Activated T-cell treated with anti-CD3 and anti-CD28 coated beads, Interleukin-2, amount 50 U/mL, for 4 hours (primary cell): ENCODE data around the gene PRTFDC1. TPM values are rescaled to one million over a fixed set of nuclear protein-coding genes. Genes with fewer than 3 reads are reported as not detected.

ENCODE experiments used
- ATAC-seq, 2 donors: fragments of 200-7000 bp; cut with Tn5 transposase; one replicate each; pipeline ENCODE4 v1.10.0; 2021
- DNase-seq: peaks from one replicate; pipeline ENCODE4 v3.0.0-alpha.2; 2020
- H3K27me3 Mint-ChIP-seq: one replicate; pipeline ENCODE4 v1.8.0; 2021; ENCODE audit warnings: low read depth, mixed read lengths
- H3K36me3 Mint-ChIP-seq: one replicate; pipeline ENCODE4 v1.8.0; 2022; ENCODE audit warnings: mixed read lengths; ENCODE audit not compliant: insufficient read depth
- H3K4me1 Mint-ChIP-seq: one replicate; pipeline ENCODE4 v1.8.0; 2021; ENCODE audit warnings: low read depth, mixed read lengths
- H3K4me3 Mint-ChIP-seq: one replicate; pipeline ENCODE4 v1.8.0; 2021; ENCODE audit warnings: mild to moderate bottlenecking, moderate library complexity, mixed read lengths
- H3K9me3 Mint-ChIP-seq: one replicate; pipeline ENCODE4 v1.8.0; 2021; ENCODE audit warnings: mixed read lengths
- total RNA-seq, 3 donors: library from RNA; stranded (reverse); gene quantifications; one replicate each; pipeline ENCODE4 v1.2.1, GENCODE V29; 2021

Gene PRTFDC1
- total RNA-seq, 3 donors from 2014 or later = 0.16 to 0.47 (median 0.46) TPM

DNA sequence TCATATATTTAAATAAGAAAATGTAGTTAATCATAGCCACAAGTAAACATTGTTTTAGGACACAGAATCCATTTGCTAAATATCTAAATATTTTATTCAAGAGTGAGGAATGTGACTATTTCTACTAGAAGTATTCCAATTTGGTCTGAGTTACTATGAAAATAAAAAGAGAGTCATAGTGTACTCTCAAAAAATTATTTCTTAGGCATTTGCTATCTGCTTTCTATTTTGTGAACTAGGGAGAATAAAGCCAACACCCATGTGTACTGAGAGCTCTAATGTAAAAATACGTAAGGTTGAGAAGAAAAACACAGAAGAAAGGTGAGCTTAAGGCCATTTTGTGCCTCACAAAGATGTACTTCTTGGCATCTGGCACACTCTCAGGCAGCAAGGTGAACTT lies 38.3 kb downstream of the PRTFDC1 start:
- Mint-ChIP-seq H3K9me3 (no peaks in the 10 kb centered on the region), H3K27me3 (no peaks in the 10 kb centered on the region), H3K4me1 (peaks cover 11% of the 10 kb centered on the region), H3K36me3 (no peaks in the 10 kb centered on the region), H3K4me3 (no peak overlapping the region)
- ATAC-seq = no peak
- DNase-seq = no peak

DNA sequence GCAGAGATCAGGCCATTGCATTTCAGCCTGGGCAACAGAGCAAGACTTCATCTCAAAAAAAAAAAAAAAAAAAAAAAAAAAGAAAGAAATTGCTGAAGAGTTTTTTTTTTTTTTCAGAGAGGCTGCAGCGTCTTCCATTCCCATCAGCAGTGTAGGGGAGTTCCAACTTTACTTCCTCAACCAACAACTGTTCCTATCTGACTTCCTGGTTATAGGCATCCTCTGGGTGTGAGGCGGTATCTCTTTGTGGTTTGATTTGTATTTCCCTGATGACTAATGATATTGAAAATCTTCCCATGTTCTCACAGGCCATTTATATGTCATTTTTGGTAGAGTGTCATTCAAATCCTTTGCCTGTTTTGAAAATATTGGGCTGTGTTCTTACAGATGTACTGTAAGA lies 40.2 kb downstream of the PRTFDC1 start:
- H3K9me3 Mint-ChIP-seq = no peaks in the 10 kb centered on the region
- H3K4me3 Mint-ChIP-seq = no peak overlapping the region
- no peaks in the 10 kb centered on the region for H3K27me3 Mint-ChIP-seq
- DNase-seq (no peak), ATAC-seq (peak in 1 of 2 donors; percentile 40)
- no peaks in the 10 kb centered on the region for H3K36me3 Mint-ChIP-seq
- peaks cover 11% of the 10 kb centered on the region for H3K4me1 Mint-ChIP-seq

DNA sequence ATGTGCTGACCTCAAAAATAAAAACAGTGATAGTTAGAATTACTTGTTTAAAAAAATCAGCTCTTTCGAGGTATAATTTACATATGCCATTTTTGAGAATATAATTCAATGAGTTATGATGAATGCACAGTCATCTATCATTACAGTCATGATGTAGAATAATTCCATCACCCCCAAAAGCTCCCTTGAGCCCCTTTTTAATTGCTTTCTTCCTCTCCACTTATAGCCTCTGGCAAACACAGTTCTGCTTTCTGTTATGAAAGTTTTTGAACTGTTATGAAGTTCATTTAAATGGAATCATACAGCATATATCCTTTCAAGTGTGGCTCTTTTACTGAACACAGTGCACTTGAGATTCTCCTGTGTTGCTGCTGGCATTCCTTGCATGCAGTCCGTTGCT lies 41.4 kb downstream of the PRTFDC1 start:
- DNase-seq (no peak), ATAC-seq (no peak)
- Mint-ChIP-seq H3K4me3 (no peak overlapping the region), H3K36me3 (no peaks in the 10 kb centered on the region), H3K9me3 (no peaks in the 10 kb centered on the region), H3K27me3 (no peaks in the 10 kb centered on the region), H3K4me1 (peaks cover 11% of the 10 kb centered on the region)

DNA sequence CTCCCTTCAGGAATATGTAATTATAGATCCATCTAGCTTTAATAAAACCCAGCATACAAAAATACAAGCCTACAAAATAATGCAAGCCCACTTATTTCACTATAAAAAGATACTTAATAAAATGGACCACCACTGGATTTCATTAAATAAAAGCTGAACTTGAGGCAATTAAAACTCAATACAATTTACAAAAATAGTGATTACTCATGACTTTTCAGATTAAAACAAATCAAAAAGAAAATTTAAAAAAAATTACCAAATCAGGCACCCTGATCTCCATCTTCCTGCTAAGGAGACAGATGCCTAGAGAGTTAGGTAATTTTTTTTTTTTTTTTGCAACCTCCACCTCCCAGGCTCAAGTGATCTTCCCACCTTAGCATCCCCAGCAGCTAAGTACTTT lies 41.8 kb downstream of the PRTFDC1 start:
- Mint-ChIP-seq H3K36me3 (no peaks in the 10 kb centered on the region), H3K27me3 (no peaks in the 10 kb centered on the region), H3K4me1 (peaks cover 11% of the 10 kb centered on the region), H3K4me3 (no peak overlapping the region), H3K9me3 (no peaks in the 10 kb centered on the region)
- ATAC-seq (no peak), DNase-seq (no peak)

DNA sequence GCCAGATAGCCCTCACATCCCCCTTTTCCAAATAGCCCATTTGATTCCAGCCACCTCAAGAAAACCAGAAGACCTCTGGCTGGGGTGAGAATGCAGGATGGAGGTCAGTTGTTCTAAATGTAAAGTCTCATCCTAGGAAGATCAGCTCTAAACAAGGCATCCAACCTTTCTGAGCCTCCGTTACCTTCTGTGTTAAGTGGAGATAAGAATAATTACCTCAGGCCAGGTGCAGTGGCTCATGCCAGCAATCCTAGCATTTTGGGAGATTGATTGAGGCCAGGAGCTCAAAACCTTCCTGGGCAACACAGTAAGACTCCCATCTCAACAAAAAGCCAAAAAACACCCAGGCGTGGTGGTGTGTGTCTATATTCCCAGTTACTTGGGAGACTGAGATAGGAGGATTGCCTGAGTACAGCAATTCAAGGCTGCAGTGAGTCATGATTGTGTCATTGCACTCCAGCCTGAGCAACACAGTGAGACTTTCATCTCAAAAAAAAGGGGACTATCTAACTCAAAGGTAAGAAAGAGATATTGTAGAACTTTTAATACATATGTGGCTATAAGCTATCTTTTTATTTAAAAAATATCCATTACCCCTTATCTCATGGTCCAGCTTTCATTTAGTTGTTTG lies 43.5 kb downstream of the PRTFDC1 start:
- ATAC-seq = peak; percentile 85 to 86
- no peak for DNase-seq
- H3K4me1 Mint-ChIP-seq = peaks cover 11% of the 10 kb centered on the region
- H3K4me3 Mint-ChIP-seq = no peak overlapping the region
- no peaks in the 10 kb centered on the region for H3K36me3 Mint-ChIP-seq
- H3K27me3 Mint-ChIP-seq = no peaks in the 10 kb centered on the region
- no peaks in the 10 kb centered on the region for H3K9me3 Mint-ChIP-seq

DNA sequence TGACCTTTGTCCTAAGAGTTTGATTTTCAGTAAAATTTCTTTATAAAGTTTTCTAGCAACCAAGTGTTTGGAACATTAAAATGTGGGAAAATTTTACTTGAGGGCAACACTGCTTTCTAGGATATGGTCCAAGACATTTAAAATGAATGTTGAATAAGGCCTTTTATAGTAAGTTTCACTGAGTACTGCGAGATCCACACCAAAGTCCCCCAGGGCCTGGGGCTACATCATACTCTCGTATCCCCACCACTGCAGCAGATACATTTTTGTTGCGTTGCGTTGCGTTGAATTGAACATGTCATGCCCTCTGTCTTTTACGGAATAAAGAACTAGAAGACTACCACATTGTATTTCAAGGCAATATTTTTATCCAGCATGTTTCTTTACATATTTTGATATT lies 44.5 kb downstream of the PRTFDC1 start:
- ATAC-seq (no peak), DNase-seq (no peak)
- Mint-ChIP-seq H3K9me3 (no peaks in the 10 kb centered on the region), H3K27me3 (no peaks in the 10 kb centered on the region), H3K4me3 (no peak overlapping the region), H3K36me3 (no peaks in the 10 kb centered on the region), H3K4me1 (peaks cover 11% of the 10 kb centered on the region)

DNA sequence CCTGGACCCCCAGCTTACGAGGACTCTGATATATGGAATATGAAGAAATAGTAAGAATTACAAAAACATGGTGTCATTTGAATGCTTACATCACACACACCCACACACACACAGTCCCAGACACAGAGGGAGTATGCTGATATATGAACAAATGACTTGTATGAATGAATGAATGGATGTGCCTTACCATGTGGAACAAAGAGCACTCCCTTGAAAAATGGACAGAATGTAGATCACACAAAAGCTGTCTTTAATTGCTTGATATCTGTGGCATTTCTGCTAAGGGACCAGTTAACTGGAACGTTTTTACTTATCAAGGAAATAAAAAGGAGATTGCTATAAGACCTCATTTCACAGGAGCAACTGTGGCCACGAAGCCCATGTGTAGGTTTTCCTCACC lies 46.0 kb downstream of the PRTFDC1 start:
- Mint-ChIP-seq H3K4me3 (no peak overlapping the region), H3K27me3 (no peaks in the 10 kb centered on the region), H3K4me1 (peaks cover 12% of the 10 kb centered on the region), H3K36me3 (no peaks in the 10 kb centered on the region), H3K9me3 (no peaks in the 10 kb centered on the region)
- no peak for DNase-seq
- ATAC-seq = no peak

DNA sequence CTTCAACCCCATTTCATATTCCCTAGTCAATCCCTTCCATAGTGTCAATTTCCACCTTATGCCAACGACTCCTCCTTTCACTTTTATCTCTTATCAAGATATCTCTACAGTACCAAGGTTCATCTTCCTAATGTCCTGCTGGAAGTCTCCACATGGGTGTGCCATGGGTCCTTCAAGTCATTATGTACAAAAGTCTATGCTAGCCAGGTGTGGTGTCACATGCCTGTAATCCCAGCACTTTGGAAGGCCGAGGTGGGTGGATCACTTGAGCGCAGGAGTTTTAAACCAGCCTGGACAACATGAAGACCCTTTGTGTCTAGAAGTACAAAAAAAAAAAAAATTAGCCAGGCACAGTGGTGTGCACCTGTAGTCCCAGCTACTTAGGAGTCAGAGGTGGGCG lies 47.6 kb downstream of the PRTFDC1 start:
- ATAC-seq (no peak), DNase-seq (no peak)
- H3K4me1 Mint-ChIP-seq = peaks cover 23% of the 10 kb centered on the region
- no peaks in the 10 kb centered on the region for H3K9me3 Mint-ChIP-seq
- no peaks in the 10 kb centered on the region for H3K27me3 Mint-ChIP-seq
- H3K36me3 Mint-ChIP-seq = no peaks in the 10 kb centered on the region
- H3K4me3 Mint-ChIP-seq = no peak overlapping the region

DNA sequence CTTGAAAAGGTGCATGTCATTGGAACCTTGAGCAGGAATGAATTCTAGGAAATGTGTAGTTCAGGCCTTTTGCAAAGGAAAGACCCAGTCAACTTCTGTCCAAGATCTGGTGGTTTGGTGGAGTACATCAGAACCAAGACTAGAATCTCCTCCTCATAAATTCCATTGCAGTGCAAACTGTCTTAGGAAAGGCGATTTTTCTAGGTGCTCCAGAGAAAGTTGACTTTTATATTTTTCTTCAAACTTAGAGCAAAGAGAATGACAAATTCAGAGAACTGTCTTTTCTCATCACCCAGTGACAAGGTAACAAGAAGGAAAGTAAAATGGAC lies 50.0 kb downstream of the PRTFDC1 start:
- no peaks in the 10 kb centered on the region for H3K9me3 Mint-ChIP-seq
- H3K36me3 Mint-ChIP-seq = peaks cover 2% of the 10 kb centered on the region
- H3K4me1 Mint-ChIP-seq = peaks cover 35% of the 10 kb centered on the region
- no peak overlapping the region for H3K4me3 Mint-ChIP-seq
- no peak for DNase-seq
- H3K27me3 Mint-ChIP-seq = no peaks in the 10 kb centered on the region
- no peak for ATAC-seq

DNA sequence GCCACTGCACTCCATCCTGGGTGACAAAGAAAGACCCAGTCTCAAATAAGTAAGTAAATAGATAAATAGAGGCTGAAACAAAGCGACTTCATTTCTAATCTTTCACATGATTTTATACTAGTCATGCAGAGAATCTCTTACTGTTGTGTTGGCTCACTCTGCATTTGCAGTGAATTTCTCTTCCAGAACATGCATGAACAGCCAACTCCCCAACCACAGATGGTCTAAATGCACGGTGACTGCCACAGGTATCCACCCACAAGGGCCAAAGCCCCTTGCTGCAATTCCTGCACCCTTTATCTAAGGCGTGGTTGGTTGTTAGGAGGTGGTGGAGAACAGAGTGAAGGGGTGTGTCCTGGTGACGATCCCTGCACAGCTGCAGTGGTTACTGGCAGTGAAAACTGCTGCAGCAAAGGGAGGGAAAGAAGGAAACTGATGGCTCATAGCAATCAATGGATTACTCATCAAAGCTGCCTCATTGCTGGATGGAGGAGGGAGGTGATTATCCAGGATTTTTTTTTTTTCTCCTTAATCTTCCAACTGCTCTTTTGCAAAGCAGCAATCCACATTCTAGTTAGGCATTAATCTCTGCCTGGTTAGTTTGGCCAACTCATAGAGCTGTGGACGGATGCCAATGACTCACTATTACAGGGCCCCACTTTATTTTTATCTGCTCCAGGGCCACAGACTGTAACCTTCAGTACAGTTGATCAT lies 50.6 kb downstream of the PRTFDC1 start:
- H3K4me1 Mint-ChIP-seq = peaks cover 40% of the 10 kb centered on the region
- ATAC-seq (peak in 1 of 2 donors; percentile 40), DNase-seq (no peak)
- no peak overlapping the region for H3K4me3 Mint-ChIP-seq
- peaks cover 2% of the 10 kb centered on the region for H3K36me3 Mint-ChIP-seq
- no peaks in the 10 kb centered on the region for H3K27me3 Mint-ChIP-seq
- H3K9me3 Mint-ChIP-seq = no peaks in the 10 kb centered on the region

DNA sequence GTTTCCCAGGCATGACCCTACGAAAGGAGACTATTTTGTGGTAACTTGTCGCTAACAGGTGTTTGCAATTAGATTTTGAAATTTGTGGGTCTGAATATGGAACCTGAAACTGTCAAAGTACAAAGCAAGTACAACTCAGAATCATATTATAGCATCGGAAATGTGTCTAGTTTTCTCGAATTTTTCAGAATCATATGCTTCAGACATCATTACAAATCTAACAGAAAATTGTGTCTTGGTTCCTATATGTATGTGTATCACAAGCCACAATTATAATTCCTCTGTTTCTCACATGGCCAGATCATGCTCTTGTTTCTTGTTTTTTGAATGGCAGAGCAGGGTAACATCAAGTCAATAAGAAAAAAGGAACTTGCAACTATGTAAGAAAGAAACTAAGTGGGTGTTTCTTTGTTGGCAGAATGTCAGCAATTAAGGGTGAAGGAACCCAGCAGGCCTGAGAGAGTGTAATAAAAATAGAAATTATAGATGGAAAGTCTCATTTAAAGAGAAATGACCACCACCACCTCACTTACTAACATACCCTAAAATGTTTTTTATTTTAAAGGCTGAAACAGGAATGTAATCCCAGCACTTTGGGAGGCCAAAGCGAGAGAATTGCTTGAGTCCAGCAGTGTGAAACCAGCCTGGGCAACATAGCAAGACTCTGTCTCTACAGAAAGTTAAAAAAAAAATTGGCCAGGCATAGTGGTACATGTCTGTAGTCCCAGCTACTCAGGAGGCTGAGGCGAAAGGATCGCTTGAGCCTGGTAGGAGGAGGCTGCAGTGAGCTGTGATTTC lies 51.3 kb downstream of the PRTFDC1 start:
- Mint-ChIP-seq H3K4me3 (no peak overlapping the region), H3K36me3 (peaks cover 2% of the 10 kb centered on the region), H3K4me1 (peaks cover 43% of the 10 kb centered on the region), H3K27me3 (no peaks in the 10 kb centered on the region), H3K9me3 (no peaks in the 10 kb centered on the region)
- ATAC-seq (peak; percentile 86 to 91), DNase-seq (no peak)

DNA sequence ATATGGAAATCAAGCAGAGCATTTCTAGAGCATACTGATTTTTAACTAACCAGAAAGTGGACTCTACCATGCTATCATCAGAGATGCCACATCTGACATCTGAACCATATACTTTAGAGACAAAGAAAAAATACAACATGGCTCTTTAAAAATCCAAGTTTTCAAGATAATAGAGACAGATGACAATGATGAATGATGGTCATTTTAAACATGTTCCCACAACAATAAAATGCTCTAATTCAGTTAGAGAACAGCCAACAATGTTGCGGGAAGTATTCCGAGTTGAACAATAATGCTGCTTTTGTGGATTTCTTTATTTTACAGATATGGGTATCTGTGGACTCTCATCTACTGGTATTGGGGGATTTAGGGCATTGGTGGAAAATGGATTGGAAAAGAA lies 52.8 kb downstream of the PRTFDC1 start:
- no peaks in the 10 kb centered on the region for H3K27me3 Mint-ChIP-seq
- H3K9me3 Mint-ChIP-seq = no peaks in the 10 kb centered on the region
- peaks cover 55% of the 10 kb centered on the region for H3K4me1 Mint-ChIP-seq

DNA sequence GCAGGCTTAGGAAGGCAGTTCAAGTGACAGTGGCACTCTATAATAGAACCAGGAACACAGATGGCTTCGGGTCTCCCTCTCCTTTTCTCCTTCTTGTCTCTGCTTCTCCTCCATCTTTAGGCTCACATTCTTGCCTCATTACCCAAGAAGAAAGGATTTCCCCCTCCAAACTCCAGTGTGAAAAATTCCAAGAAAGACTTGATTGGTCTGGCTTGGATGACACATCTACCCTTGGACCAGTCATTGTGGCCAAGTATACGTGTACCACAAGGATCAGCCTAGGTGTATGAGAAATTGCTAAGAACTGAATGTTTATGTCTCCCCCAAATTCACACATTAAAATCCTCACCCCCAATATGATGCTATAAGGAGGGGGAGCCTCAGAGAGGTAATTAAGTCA lies 53.9 kb downstream of the PRTFDC1 start:
- H3K27me3 Mint-ChIP-seq = no peaks in the 10 kb centered on the region
- peaks cover 2% of the 10 kb centered on the region for H3K36me3 Mint-ChIP-seq
- peaks cover 64% of the 10 kb centered on the region for H3K4me1 Mint-ChIP-seq
- no peaks in the 10 kb centered on the region for H3K9me3 Mint-ChIP-seq
- ATAC-seq (no peak), DNase-seq (no peak)
- H3K4me3 Mint-ChIP-seq = no peak overlapping the region

More for the DNA sequence above, 52.8 kb downstream of the PRTFDC1 start:
- peaks cover 2% of the 10 kb centered on the region for H3K36me3 Mint-ChIP-seq
- H3K4me3 Mint-ChIP-seq = no peak overlapping the region
- ATAC-seq = no peak
- DNase-seq = no peak

DNA sequence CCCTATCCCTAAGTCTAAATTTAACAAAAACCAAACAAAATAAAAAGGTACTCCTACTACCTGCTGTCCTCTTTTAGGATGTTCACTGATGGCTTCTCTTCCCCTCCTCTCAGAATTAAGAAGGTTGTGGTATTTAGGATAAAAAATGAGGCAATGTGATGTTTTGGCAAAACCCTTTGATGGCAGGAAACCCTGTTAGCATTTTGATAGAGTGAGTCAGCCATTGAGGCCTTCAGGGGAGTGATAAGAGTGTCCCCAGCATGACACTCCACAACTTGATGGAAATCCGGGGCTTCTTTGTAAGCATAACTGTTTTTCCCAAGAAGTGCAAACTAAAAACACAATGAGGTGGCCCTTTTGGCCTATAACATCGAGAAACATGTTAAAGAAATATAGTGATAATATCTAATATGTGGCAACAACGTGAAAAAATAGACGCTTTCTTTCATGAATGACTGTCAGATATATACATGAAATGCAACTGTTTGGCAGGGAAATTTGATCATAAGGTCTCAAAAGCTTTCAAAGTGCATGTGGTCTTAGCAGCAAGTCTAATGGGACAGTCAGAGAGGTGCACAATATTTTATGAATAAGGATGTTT lies 55.0 kb downstream of the PRTFDC1 start:
- Mint-ChIP-seq H3K4me1 (peaks cover 65% of the 10 kb centered on the region), H3K36me3 (peaks cover 2% of the 10 kb centered on the region), H3K4me3 (no peak overlapping the region), H3K27me3 (no peaks in the 10 kb centered on the region), H3K9me3 (peaks cover under 1% of the 10 kb centered on the region)
- ATAC-seq (peak; percentile 41 to 70), DNase-seq (no peak)
